GM23248 (cell line): ENCODE results near the gene AIPL1. TPM values are rescaled to one million over a fixed set of nuclear protein-coding genes. Genes with fewer than 3 reads are reported as not detected.

ENCODE experiments used
- DNase-seq: peaks from one replicate; pipeline ENCODE4 v3.0.0-alpha.2; 2015
- H2AFZ ChIP-seq: fragments of 200-600 bp; sonication (generic); 2 replicates; pipeline ENCODE4 v1.6.1; 2016; ENCODE audit warnings: antibody characterized with exemption
- H3F3A ChIP-seq: fragments of 200-600 bp; sonication (generic); 2 replicates; pipeline ENCODE4 v1.6.1; 2016; ENCODE audit warnings: mild to moderate bottlenecking, antibody characterized with exemption, mixed run types; ENCODE audit not compliant: insufficient read depth
- H3K27ac ChIP-seq: fragments of 200-600 bp; sonication (generic); 2 replicates; pipeline ENCODE4 v1.5.1; 2016; ENCODE audit warnings: mild to moderate bottlenecking
- H3K27me3 ChIP-seq: fragments of 200-600 bp; sonication (generic); replicated peaks from 2 replicates; pipeline ENCODE4 v1.6.1; 2016; ENCODE audit warnings: mild to moderate bottlenecking; ENCODE audit not compliant: insufficient read depth
- H3K36me3 ChIP-seq: fragments of 200-600 bp; sonication (generic); 2 replicates; pipeline ENCODE4 v1.6.1; 2016; ENCODE audit warnings: low read depth, mild to moderate bottlenecking
- H3K4me1 ChIP-seq: fragments of 200-600 bp; sonication (generic); 2 replicates; pipeline ENCODE4 v1.6.1; 2016; ENCODE audit warnings: mild to moderate bottlenecking; ENCODE audit not compliant: insufficient read depth
- H3K4me2 ChIP-seq: fragments of 200-600 bp; sonication (generic); one replicate; pipeline ENCODE4 v1.6.1; 2016; ENCODE audit warnings: mild to moderate bottlenecking; ENCODE audit not compliant: unreplicated experiment
- H3K4me3 ChIP-seq: fragments of 200-600 bp; sonication (generic); 2 replicates; pipeline ENCODE4 v1.5.1; 2016; ENCODE audit warnings: mild to moderate bottlenecking
- H3K79me2 ChIP-seq: fragments of 200-600 bp; sonication (generic); 2 replicates; pipeline ENCODE4 v1.6.1; 2016; ENCODE audit warnings: mild to moderate bottlenecking; ENCODE audit not compliant: insufficient read depth
- H3K9ac ChIP-seq: fragments of 200-600 bp; sonication (generic); 2 replicates; pipeline ENCODE4 v1.6.1; 2016; ENCODE audit warnings: mild to moderate bottlenecking
- H3K9me2 ChIP-seq: fragments of 200-600 bp; sonication (generic); 2 replicates; pipeline ENCODE4 v1.6.1; 2016; ENCODE audit warnings: mixed run types, mild to moderate bottlenecking, moderate library complexity; ENCODE audit not compliant: insufficient read depth
- H3K9me3 ChIP-seq: fragments of 200-600 bp; sonication (generic); one replicate; pipeline ENCODE4 v1.6.1; 2017; ENCODE audit warnings: low read depth
- H4K20me1 ChIP-seq: fragments of 200-600 bp; sonication (generic); 2 replicates; pipeline ENCODE4 v1.6.0; 2016; ENCODE audit not compliant: insufficient read depth
- EZH2 ChIP-seq: fragments of 200-600 bp; sonication (generic); IDR thresholded peaks from 2 replicates; pipeline ENCODE4 v1.6.1; 2018; ENCODE audit warnings: antibody characterized with exemption, mild to moderate bottlenecking; ENCODE audit not compliant: insufficient read depth, poor library complexity, severe bottlenecking
- EZH2phosphoT487 ChIP-seq: fragments of 200-600 bp; sonication (generic); IDR thresholded peaks from 2 replicates; pipeline ENCODE4 v1.6.1; 2018; ENCODE audit warnings: antibody characterized with exemption, moderate library complexity, mild to moderate bottlenecking, low read depth; ENCODE audit not compliant: insufficient read depth
- WGBS, 2 experiments: methylation state at CpG; one replicate each; pipeline ENCODE4 v1.1.6; 2015 to 2017; ENCODE audit warnings: low lambda C conversion rate in 2 of 2, low coverage in 1 of 2; ENCODE audit errors: missing lambda C conversion rate in 2 of 2; 5-methylcytosine and 5-hydroxymethylcytosine counted together
- in situ Hi-C: fragments of 300-500 bp; cut with MboI; formaldehyde crosslinking; loops from 2 replicates; pipeline ENCODE4 v1.15.0; 2020
- polyA plus RNA-seq: library from polyadenylated mRNA; unstranded; fragments of >200 nt; fragmentation: Nextera tagmentation; extraction: Ambion mirVana; gene quantifications from 2 replicates; pipeline ENCODE4 v1.2.1, GENCODE V29; 2016
- total RNA-seq: library from RNA; depleted of rRNA; stranded (reverse); fragments of >200 nt; shearing (Covaris generic); gene quantifications from 2 replicates; pipeline ENCODE4 v1.2.3, GENCODE V29; 2014

AIPL1 gene
- total and polyA plus RNA-seq, 2 experiments from 2014 or later = not detected

- no peaks in the 10 kb centered on the region for H3K9me2 ChIP-seq
- no peak overlapping the region for H3K9ac ChIP-seq
- no peak overlapping the region for H2AFZ ChIP-seq
- no peak for DNase-seq
- 84 to 86% methylated on average over 19 of the region's 19 CpGs for WGBS, 2 experiments
- in situ Hi-C loops = no loop called here
- no peaks in the 10 kb centered on the region for H3K79me2 ChIP-seq
- H3K4me3 ChIP-seq = no peak overlapping the region
- H3F3A ChIP-seq = no peaks in the 10 kb centered on the region
- H3K4me2 ChIP-seq = no peak overlapping the region
- no peaks in the 10 kb centered on the region for H3K4me1 ChIP-seq
- TF ChIP-seq EZH2phosphoT487 = no peak
- no peak for TF ChIP-seq EZH2
- H3K36me3 ChIP-seq = no peaks in the 10 kb centered on the region; the same call in 1 of the 2 replicates
- H4K20me1 ChIP-seq = no peaks in the 10 kb centered on the region
- H3K27me3 ChIP-seq = no peaks in the 10 kb centered on the region
- H3K9me3 ChIP-seq = no peaks in the 10 kb centered on the region
- H3K27ac ChIP-seq = no peak overlapping the region
Measured at GRCh38 chr17:6465206-6466003, 30.5 kb upstream of the AIPL1 start.

GRCh38 chr17:6464446-6465041 is 29.6 kb upstream of the AIPL1 start:
- Histone ChIP-seq H3K4me3 (no peak overlapping the region), H4K20me1 (no peaks in the 10 kb centered on the region), H3F3A (no peaks in the 10 kb centered on the region), H3K36me3 (no peaks in the 10 kb centered on the region; the same call in 1 of the 2 replicates), H3K4me1 (no peaks in the 10 kb centered on the region), H2AFZ (no peak overlapping the region), H3K9ac (no peak overlapping the region), H3K9me2 (no peaks in the 10 kb centered on the region), H3K4me2 (no peak overlapping the region), H3K9me3 (no peaks in the 10 kb centered on the region), H3K79me2 (no peaks in the 10 kb centered on the region), H3K27me3 (no peaks in the 10 kb centered on the region), H3K27ac (no peak overlapping the region)
- WGBS, 2 experiments = 94% methylated on average over 14 of the region's 14 CpGs
- DNase-seq = no peak
- TF ChIP-seq EZH2phosphoT487 (no peak), EZH2 (no peak)
- in situ Hi-C loops = no loop called here

GRCh38 chr17:6463616-6464445 is 28.9 kb upstream of the AIPL1 start:
- in situ Hi-C loops = no loop called here
- Histone ChIP-seq H3K4me1 (no peaks in the 10 kb centered on the region), H3K79me2 (no peaks in the 10 kb centered on the region), H4K20me1 (no peaks in the 10 kb centered on the region), H3K36me3 (no peaks in the 10 kb centered on the region; the same call in 1 of the 2 replicates), H3K4me2 (no peak overlapping the region), H2AFZ (no peak overlapping the region), H3K9ac (no peak overlapping the region), H3F3A (no peaks in the 10 kb centered on the region), H3K9me2 (no peaks in the 10 kb centered on the region), H3K9me3 (no peaks in the 10 kb centered on the region), H3K27me3 (no peaks in the 10 kb centered on the region), H3K27ac (no peak overlapping the region), H3K4me3 (no peak overlapping the region)
- TF ChIP-seq EZH2 (no peak), EZH2phosphoT487 (no peak)
- DNase-seq = no peak
- WGBS, 2 experiments = 91 to 92% methylated on average over 22 to 24 of the region's 24 CpGs

GRCh38 chr17:6462692-6463091 is 27.8 kb upstream of the AIPL1 start:
- H3K9me3 ChIP-seq = no peaks in the 10 kb centered on the region
- H3K79me2 ChIP-seq = no peaks in the 10 kb centered on the region
- no peaks in the 10 kb centered on the region for H3K9me2 ChIP-seq
- H3K4me2 ChIP-seq = no peak overlapping the region
- no peaks in the 10 kb centered on the region for H4K20me1 ChIP-seq
- no peaks in the 10 kb centered on the region for H3K4me1 ChIP-seq
- 79 to 84% methylated on average over 2 of the region's 2 CpGs for WGBS, 2 experiments
- no peak overlapping the region for H3K27ac ChIP-seq
- in situ Hi-C loops = no loop called here
- no peaks in the 10 kb centered on the region; the same call in 1 of the 2 replicates for H3K36me3 ChIP-seq
- no peak for DNase-seq
- no peak overlapping the region for H3K9ac ChIP-seq
- H2AFZ ChIP-seq = no peak overlapping the region
- H3K27me3 ChIP-seq = no peaks in the 10 kb centered on the region
- H3K4me3 ChIP-seq = no peak overlapping the region
- no peak for TF ChIP-seq EZH2
- H3F3A ChIP-seq = no peaks in the 10 kb centered on the region
